ENCODE measurements around the gene TAGLN. TPM values are rescaled to one million over a fixed set of nuclear protein-coding genes. Genes with fewer than 3 reads are reported as not detected.

TAGLN gene
- total RNA-seq, 6 experiments from 2014 or later = 41.2 to 158 (median 112) TPM

- no peak for ATAC-seq
- intact Hi-C loops (cut with DNase I) = no loop called here
These were observed 50.4 kb downstream of the TAGLN start for GRCh38 chr11:117249571-117249970.

DNA sequence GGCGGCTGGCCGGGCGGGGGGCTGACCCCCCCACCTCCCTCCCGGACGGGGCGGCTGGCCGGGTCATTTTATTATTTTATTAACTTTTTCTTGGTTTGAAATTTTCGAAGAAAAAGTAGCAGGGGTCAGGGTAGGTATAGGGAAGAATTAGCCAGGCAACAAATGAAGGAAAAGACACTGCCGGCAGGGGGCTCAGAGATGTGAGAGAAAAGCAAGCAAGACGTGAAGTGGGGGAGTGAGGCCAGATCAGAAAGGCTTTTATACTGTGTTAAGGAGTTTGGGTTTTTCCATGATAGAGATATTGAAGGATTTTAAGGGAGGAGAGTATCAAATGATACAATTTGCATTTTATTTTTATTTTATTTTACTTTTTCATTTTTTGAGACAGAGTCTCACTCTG lies 52.3 kb downstream of the TAGLN start:
- intact Hi-C loops (cut with DNase I) = no loop called here
- no peak for DNase-seq
- Histone ChIP-seq H3K27ac (no peak overlapping the region), H3K4me1 (no peaks in the 10 kb centered on the region), H3K36me3 (peaks cover 0 to 38% (median 15%) of the 10 kb centered on the region in 4 donors), H3K9me3 (no peaks in the 10 kb centered on the region), H3K4me3 (no peak overlapping the region), H3K27me3 (no peaks in the 10 kb centered on the region)
- WGBS (ENCODE audit: insufficient coverage, low coverage, low lambda C conversion rate, missing lambda C conversion rate) = 94% methylated on average over 8 of the region's 10 CpGs
- no peak for TF ChIP-seq POLR2A (IDR thresholded peaks at IDR 0.05)
- TF ChIP-seq, protein P1, sequence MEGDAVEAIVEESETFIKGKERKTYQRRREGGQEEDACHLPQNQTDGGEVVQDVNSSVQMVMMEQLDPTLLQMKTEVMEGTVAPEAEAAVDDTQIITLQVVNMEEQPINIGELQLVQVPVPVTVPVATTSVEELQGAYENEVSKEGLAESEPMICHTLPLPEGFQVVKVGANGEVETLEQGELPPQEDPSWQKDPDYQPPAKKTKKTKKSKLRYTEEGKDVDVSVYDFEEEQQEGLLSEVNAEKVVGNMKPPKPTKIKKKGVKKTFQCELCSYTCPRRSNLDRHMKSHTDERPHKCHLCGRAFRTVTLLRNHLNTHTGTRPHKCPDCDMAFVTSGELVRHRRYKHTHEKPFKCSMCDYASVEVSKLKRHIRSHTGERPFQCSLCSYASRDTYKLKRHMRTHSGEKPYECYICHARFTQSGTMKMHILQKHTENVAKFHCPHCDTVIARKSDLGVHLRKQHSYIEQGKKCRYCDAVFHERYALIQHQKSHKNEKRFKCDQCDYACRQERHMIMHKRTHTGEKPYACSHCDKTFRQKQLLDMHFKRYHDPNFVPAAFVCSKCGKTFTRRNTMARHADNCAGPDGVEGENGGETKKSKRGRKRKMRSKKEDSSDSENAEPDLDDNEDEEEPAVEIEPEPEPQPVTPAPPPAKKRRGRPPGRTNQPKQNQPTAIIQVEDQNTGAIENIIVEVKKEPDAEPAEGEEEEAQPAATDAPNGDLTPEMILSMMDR (IDR thresholded peaks at IDR 0.05) = no peak
- ATAC-seq = no peak

More at GRCh38 chr11:117249571-117249970, 50.4 kb downstream of the TAGLN start:
- no peak overlapping the region for H3K27ac ChIP-seq
- H3K36me3 ChIP-seq = peaks cover 0 to 53% (median 18%) of the 10 kb centered on the region in 4 donors
- H3K4me3 ChIP-seq = no peak overlapping the region
- TF ChIP-seq, protein P1 (IDR thresholded peaks at IDR 0.05) = no peak
- TF ChIP-seq POLR2A (IDR thresholded peaks at IDR 0.05) = no peak
- no peak for DNase-seq
- no peaks in the 10 kb centered on the region for H3K9me3 ChIP-seq
- no peaks in the 10 kb centered on the region for H3K27me3 ChIP-seq
- 88% methylated on average over 4 of the region's 4 CpGs for WGBS (ENCODE audit: insufficient coverage, low coverage, low lambda C conversion rate, missing lambda C conversion rate)
- no peaks in the 10 kb centered on the region for H3K4me1 ChIP-seq

DNA sequence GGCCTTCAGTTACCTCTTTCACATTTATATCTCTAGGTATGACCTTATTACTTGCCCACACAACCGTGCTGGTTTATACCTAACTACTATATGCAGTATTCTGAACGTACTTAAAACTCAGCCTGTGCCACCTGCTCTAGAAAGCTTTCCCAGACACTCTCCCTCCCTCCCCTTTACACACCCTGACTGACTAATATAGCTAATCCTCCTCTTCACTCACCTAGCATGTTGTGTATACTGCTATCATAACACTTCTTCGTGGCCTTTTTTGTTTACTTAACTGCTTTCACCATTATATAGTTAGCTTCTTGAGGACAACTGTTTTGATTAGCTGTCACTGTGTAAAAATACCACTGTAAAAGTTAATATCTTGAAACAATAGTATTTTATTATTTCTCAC lies 56.8 kb downstream of the TAGLN start:
- no peak overlapping the region for H3K4me3 ChIP-seq
- no peaks in the 10 kb centered on the region for H3K4me1 ChIP-seq
- no peak overlapping the region for H3K27ac ChIP-seq
- no peaks in the 10 kb centered on the region for H3K9me3 ChIP-seq
- H3K27me3 ChIP-seq = no peaks in the 10 kb centered on the region
- TF ChIP-seq, protein P1 (IDR thresholded peaks at IDR 0.05) = no peak
- TF ChIP-seq POLR2A (IDR thresholded peaks at IDR 0.05) = no peak
- ATAC-seq (no peak), DNase-seq (no peak)
- H3K36me3 ChIP-seq = peaks cover 0 to 5% (median 2%) of the 10 kb centered on the region in 4 donors
- WGBS (ENCODE audit: insufficient coverage, low coverage, low lambda C conversion rate, missing lambda C conversion rate) = 83% methylated on average over 3 of the region's 3 CpGs
- intact Hi-C loops (cut with DNase I) = no loop called here

DNA sequence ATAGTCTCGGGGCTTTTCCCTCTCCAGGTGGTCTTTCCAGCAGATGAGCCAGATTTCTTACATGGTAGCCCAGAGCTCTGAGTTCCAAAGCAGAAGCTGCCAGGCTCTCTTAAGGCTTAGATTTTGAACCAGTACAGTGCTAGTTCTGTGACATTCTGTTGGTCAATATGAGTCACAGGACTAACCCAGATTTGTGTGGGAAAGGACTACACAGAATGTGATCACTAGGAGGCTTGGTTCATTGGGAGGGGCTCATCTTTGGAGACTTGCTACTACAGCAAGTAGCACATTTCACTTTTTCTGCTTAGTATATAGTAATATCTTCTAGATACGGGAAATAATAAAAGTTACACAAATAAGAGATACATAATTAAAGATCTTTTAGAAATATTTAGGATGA lies 57.4 kb downstream of the TAGLN start:
- no peaks in the 10 kb centered on the region for H3K27me3 ChIP-seq
- DNase-seq = no peak
- peaks cover 0 to 5% (median 2%) of the 10 kb centered on the region in 4 donors for H3K36me3 ChIP-seq
- no peak overlapping the region for H3K4me3 ChIP-seq
- intact Hi-C loops (cut with DNase I) = no loop called here
- H3K4me1 ChIP-seq = no peaks in the 10 kb centered on the region
- H3K27ac ChIP-seq = no peak overlapping the region
- no peak for ATAC-seq
- no peaks in the 10 kb centered on the region for H3K9me3 ChIP-seq
- no peak for TF ChIP-seq POLR2A (IDR thresholded peaks at IDR 0.05)
- TF ChIP-seq, protein P1 (IDR thresholded peaks at IDR 0.05) = no peak
- 58% methylated on average over 2 of the region's 2 CpGs for WGBS (ENCODE audit: insufficient coverage, low coverage, low lambda C conversion rate, missing lambda C conversion rate)

Other genes starting within 250 kb of the TAGLN start
- gene SIK3, start 100.9 kb upstream of the TAGLN start, total RNA-seq = 10 to 100 TPM; 22.0 to 35.4 (median 26.8) TPM
- 10 to 100 TPM; 22.2 to 39.1 (median 29.3) TPM for gene PAFAH1B2, start 55.1 kb upstream of the TAGLN start, total RNA-seq
- gene SIDT2, start 20.6 kb upstream of the TAGLN start, total RNA-seq = 10 to 100 TPM; 24.6 to 49.9 (median 35.5) TPM
- 10 to 100 TPM; 19.3 to 28.5 (median 25.8) TPM for gene PCSK7, start 32.7 kb downstream of the TAGLN start, total RNA-seq
- gene RNF214, start 33.3 kb downstream of the TAGLN start, total RNA-seq = 1 to 10 TPM; 5.6 to 9.4 (median 7.3) TPM
- gene BACE1-AS, start 92.0 kb downstream of the TAGLN start, total RNA-seq = 1 to 10 TPM in 5 of 6 experiments, under 1 TPM in 1; 0.75 to 2.9 (median 2.1) TPM
- 10 to 100 TPM; 19.2 to 42.8 (median 23.7) TPM for gene BACE1, start 116.9 kb downstream of the TAGLN start, total RNA-seq
- 10 to 100 TPM in 2 of 6 experiments, 1 to 10 TPM in 4; 7.2 to 11.2 (median 8.6) TPM for gene CEP164, start 128.5 kb downstream of the TAGLN start, total RNA-seq

Data from right lobe of liver (tissue), 6 donors.